Heart left ventricle (tissue), 13 donors: Measurements from ENCODE around the gene SCLT1.

Experiments used
- POLR2A ChIP-seq, 2 donors: fragments of 450-650 bp; IDR thresholded peaks; one replicate each; pipeline ENCODE4 v1.6.1; 2017; ENCODE audit warnings: antibody characterized with exemption in 2 of 2, mild to moderate bottlenecking in 2 of 2, moderate library complexity in 2 of 2
- TF ChIP-seq, protein P1 (sequence below), 12 donors: fragments of 200-600 bp; sonication (generic) in 4 of 12; IDR thresholded peaks; one replicate each; pipeline versions ENCODE4 v1.5.0 to v1.8.0; 2018 to 2022; ENCODE audit warnings: antibody characterized with exemption in 12 of 12, mild to moderate bottlenecking in 5 of 12
- donor health status: ischemic (EF 13 %, LVEDD 7.1; RV severe dilation, severe dysfunction).
- donor health status: DM: no; HTN: yes; CAD: no.
- donor health status: DM: no; HTN: no; CAD: no.
- donor health status: ischemic (EF 25% LVEDD 6.9; RV normal size, moderate dysfunction).
- donor health status: ischemic (EF 25% LVEDD 5.7; RV mildly dilated, moderate dysfunction).
- donor health status: ischemic (EF 35%, LVEDD 5.7; RV mildly dilated, moderate dysfunction).
- donor health status: nonischemic (EF 11% LVEDD 7.7; RV severe dilation, severe dysfunction).
- donor health status: DM: yes; HTN: yes; CAD: no.
- donor health status: PGD.
- donor health status: ischemic (EF 29% LVEDD 5.4; RV normal size, mild dysfunction).
- donor health status: nonischemic (EF 23%, LVEDD 6.1; RV moderate dilation, normal function).

DNA sequence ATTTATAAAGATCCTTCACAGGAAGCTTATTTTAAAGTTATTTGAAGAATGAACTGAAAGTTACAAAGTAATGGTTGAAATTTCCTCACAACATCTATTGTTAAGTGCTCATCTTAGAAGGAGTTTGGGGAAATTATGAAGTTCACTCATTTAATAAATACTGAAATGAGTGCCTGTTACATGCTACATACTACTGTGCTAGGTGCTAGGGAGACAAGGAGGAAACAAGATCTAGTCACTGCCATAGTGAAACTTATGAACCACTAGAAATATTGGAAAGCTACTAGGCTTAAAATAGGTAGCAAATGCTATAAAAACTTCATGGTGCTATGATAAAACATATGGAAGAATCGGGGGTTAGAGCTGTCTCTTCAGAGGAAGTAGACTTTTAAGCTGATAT lies 186.8 kb downstream of the SCLT1 start:
- TF ChIP-seq, protein P1, sequence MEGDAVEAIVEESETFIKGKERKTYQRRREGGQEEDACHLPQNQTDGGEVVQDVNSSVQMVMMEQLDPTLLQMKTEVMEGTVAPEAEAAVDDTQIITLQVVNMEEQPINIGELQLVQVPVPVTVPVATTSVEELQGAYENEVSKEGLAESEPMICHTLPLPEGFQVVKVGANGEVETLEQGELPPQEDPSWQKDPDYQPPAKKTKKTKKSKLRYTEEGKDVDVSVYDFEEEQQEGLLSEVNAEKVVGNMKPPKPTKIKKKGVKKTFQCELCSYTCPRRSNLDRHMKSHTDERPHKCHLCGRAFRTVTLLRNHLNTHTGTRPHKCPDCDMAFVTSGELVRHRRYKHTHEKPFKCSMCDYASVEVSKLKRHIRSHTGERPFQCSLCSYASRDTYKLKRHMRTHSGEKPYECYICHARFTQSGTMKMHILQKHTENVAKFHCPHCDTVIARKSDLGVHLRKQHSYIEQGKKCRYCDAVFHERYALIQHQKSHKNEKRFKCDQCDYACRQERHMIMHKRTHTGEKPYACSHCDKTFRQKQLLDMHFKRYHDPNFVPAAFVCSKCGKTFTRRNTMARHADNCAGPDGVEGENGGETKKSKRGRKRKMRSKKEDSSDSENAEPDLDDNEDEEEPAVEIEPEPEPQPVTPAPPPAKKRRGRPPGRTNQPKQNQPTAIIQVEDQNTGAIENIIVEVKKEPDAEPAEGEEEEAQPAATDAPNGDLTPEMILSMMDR (IDR thresholded peaks at IDR 0.05) = no peak
- TF ChIP-seq POLR2A (IDR thresholded peaks at IDR 0.05) = no peak
